SJSA1 (cell line): ENCODE results near the gene RYR3. TPM values are rescaled to one million over a fixed set of nuclear protein-coding genes. Genes with fewer than 3 reads are reported as not detected.

Experiments
- DNase-seq, 2 experiments: peaks; one replicate each; pipeline ENCODE4 v3.0.0-alpha.2; 2015 to 2020; ENCODE audit warnings: low spot score in 2 of 2, low read depth in 1 of 2
- H3K27ac ChIP-seq: fragments of 250-450 bp; sonication (Bioruptor Pico); 2 replicates; pipeline ENCODE4 v1.5.1; 2020; ENCODE audit warnings: mild to moderate bottlenecking, moderate library complexity
- H3K27me3 ChIP-seq: fragments of 250-450 bp; sonication (Bioruptor Pico); replicated peaks from 2 replicates; pipeline ENCODE4 v1.5.1; 2020; ENCODE audit warnings: mild to moderate bottlenecking, moderate library complexity
- H3K36me3 ChIP-seq: fragments of 250-450 bp; sonication (Bioruptor Pico); 2 replicates; pipeline ENCODE4 v1.5.1; 2020; ENCODE audit warnings: mild to moderate bottlenecking
- H3K4me1 ChIP-seq: fragments of 250-450 bp; sonication (Bioruptor Pico); replicated peaks from 2 replicates; pipeline ENCODE4 v1.6.1; 2021; ENCODE audit warnings: mild to moderate bottlenecking
- H3K4me3 ChIP-seq: fragments of 250-450 bp; sonication (Bioruptor Pico); 2 replicates; pipeline ENCODE4 v1.5.1; 2020; ENCODE audit warnings: mild to moderate bottlenecking
- H3K9me3 ChIP-seq: fragments of 250-450 bp; sonication (Bioruptor Pico); replicated peaks from 2 replicates; pipeline ENCODE4 v1.5.1; 2020; ENCODE audit warnings: mild to moderate bottlenecking
- total RNA-seq: library from RNA; depleted of rRNA; stranded (reverse); fragments of >200 nt; shearing (Covaris generic); gene quantifications from 2 replicates; pipeline ENCODE4 v1.2.3, GENCODE V29; 2014

Gene RYR3
- total RNA-seq, 1 experiment from 2014 or later, result 10.3 TPM

- no peaks in the 10 kb centered on the region for H3K9me3 ChIP-seq
- H3K27ac ChIP-seq, result no peak overlapping the region
- no peak for DNase-seq
- H3K4me1 ChIP-seq, result no peaks in the 10 kb centered on the region
- no peaks in the 10 kb centered on the region for H3K36me3 ChIP-seq
- H3K4me3 ChIP-seq, result no peak overlapping the region
- H3K27me3 ChIP-seq, result no peaks in the 10 kb centered on the region; the same call in 1 of the 2 replicates
Observed at GRCh38 chr15:33451385-33451784, 140.6 kb downstream of the RYR3 start.

- Histone ChIP-seq H3K36me3 (no peaks in the 10 kb centered on the region), H3K4me3 (no peak overlapping the region), H3K27me3 (no peaks in the 10 kb centered on the region; the same call in 1 of the 2 replicates), H3K4me1 (no peaks in the 10 kb centered on the region), H3K27ac (no peak overlapping the region), H3K9me3 (no peaks in the 10 kb centered on the region)
- DNase-seq, result no peak
Observed at GRCh38 chr15:33453761-33454160, 143.0 kb downstream of the RYR3 start.

- Histone ChIP-seq H3K27ac (no peak overlapping the region), H3K36me3 (no peaks in the 10 kb centered on the region), H3K4me1 (no peaks in the 10 kb centered on the region), H3K4me3 (no peak overlapping the region), H3K27me3 (no peaks in the 10 kb centered on the region; the same call in 1 of the 2 replicates), H3K9me3 (no peaks in the 10 kb centered on the region)
- no peak for DNase-seq
Observed at GRCh38 chr15:33454346-33454745, 143.6 kb downstream of the RYR3 start.

- DNase-seq, result no peak
- Histone ChIP-seq H3K27me3 (no peaks in the 10 kb centered on the region; the same call in 1 of the 2 replicates), H3K27ac (no peak overlapping the region), H3K36me3 (no peaks in the 10 kb centered on the region), H3K9me3 (no peaks in the 10 kb centered on the region), H3K4me3 (no peak overlapping the region), H3K4me1 (no peaks in the 10 kb centered on the region)
Observed at GRCh38 chr15:33454996-33455395, 144.2 kb downstream of the RYR3 start.

GRCh38 chr15:33458421-33458820 lies 147.7 kb downstream of the RYR3 start:
- Histone ChIP-seq H3K27ac (no peak overlapping the region), H3K27me3 (peaks cover 6% of the 10 kb centered on the region; the same call in 1 of the 2 replicates), H3K4me3 (no peak overlapping the region)

GRCh38 chr15:33460166-33460805 lies 149.5 kb downstream of the RYR3 start:
- Histone ChIP-seq H3K4me1 (no peaks in the 10 kb centered on the region), H3K27ac (no peak overlapping the region), H3K36me3 (no peaks in the 10 kb centered on the region), H3K4me3 (no peak overlapping the region), H3K27me3 (peaks cover 6% of the 10 kb centered on the region; the same call in 1 of the 2 replicates), H3K9me3 (no peaks in the 10 kb centered on the region)
- no peak for DNase-seq

More at GRCh38 chr15:33458421-33458820, 147.7 kb downstream of the RYR3 start:
- Histone ChIP-seq H3K4me1 (no peaks in the 10 kb centered on the region), H3K9me3 (no peaks in the 10 kb centered on the region), H3K36me3 (no peaks in the 10 kb centered on the region)
- DNase-seq, result no peak

- DNase-seq, result no peak
- Histone ChIP-seq H3K4me1 (no peaks in the 10 kb centered on the region), H3K27ac (no peak overlapping the region), H3K36me3 (no peaks in the 10 kb centered on the region), H3K9me3 (no peaks in the 10 kb centered on the region), H3K27me3 (peaks cover 6% of the 10 kb centered on the region; the same call in 1 of the 2 replicates), H3K4me3 (no peak overlapping the region)
Observed at GRCh38 chr15:33461671-33462070, 150.9 kb downstream of the RYR3 start.

- H3K4me3 ChIP-seq, result no peak overlapping the region
- DNase-seq, result no peak
- no peaks in the 10 kb centered on the region for H3K36me3 ChIP-seq
- no peak overlapping the region for H3K27ac ChIP-seq
- H3K9me3 ChIP-seq, result no peaks in the 10 kb centered on the region
- no peaks in the 10 kb centered on the region for H3K4me1 ChIP-seq
- H3K27me3 ChIP-seq, result no peaks in the 10 kb centered on the region
Observed at GRCh38 chr15:33467146-33467815, 156.5 kb downstream of the RYR3 start.

GRCh38 chr15:33467816-33468163 lies 157.0 kb downstream of the RYR3 start:
- Histone ChIP-seq H3K27me3 (no peaks in the 10 kb centered on the region), H3K4me1 (no peaks in the 10 kb centered on the region), H3K36me3 (no peaks in the 10 kb centered on the region), H3K4me3 (no peak overlapping the region), H3K27ac (no peak overlapping the region), H3K9me3 (no peaks in the 10 kb centered on the region)
- DNase-seq, result no peak

- Histone ChIP-seq H3K4me3 (no peak overlapping the region), H3K9me3 (no peaks in the 10 kb centered on the region), H3K36me3 (no peaks in the 10 kb centered on the region), H3K27ac (no peak overlapping the region), H3K27me3 (no peaks in the 10 kb centered on the region), H3K4me1 (no peaks in the 10 kb centered on the region)
- no peak for DNase-seq
Observed at GRCh38 chr15:33468740-33469139, 158.0 kb downstream of the RYR3 start.

GRCh38 chr15:33473005-33473404 lies 162.2 kb downstream of the RYR3 start:
- no peak for DNase-seq
- Histone ChIP-seq H3K27me3 (no peaks in the 10 kb centered on the region), H3K4me3 (no peak overlapping the region), H3K27ac (no peak overlapping the region), H3K4me1 (no peaks in the 10 kb centered on the region), H3K36me3 (no peaks in the 10 kb centered on the region), H3K9me3 (no peaks in the 10 kb centered on the region)

GRCh38 chr15:33473714-33474113 lies 162.9 kb downstream of the RYR3 start:
- no peaks in the 10 kb centered on the region for H3K9me3 ChIP-seq
- no peak overlapping the region for H3K4me3 ChIP-seq
- H3K27me3 ChIP-seq, result no peaks in the 10 kb centered on the region
- no peaks in the 10 kb centered on the region for H3K4me1 ChIP-seq
- H3K27ac ChIP-seq, result no peak overlapping the region
- no peak for DNase-seq
- H3K36me3 ChIP-seq, result no peaks in the 10 kb centered on the region

- Histone ChIP-seq H3K9me3 (no peaks in the 10 kb centered on the region), H3K4me1 (no peaks in the 10 kb centered on the region), H3K27ac (no peak overlapping the region), H3K4me3 (no peak overlapping the region), H3K27me3 (no peaks in the 10 kb centered on the region), H3K36me3 (no peaks in the 10 kb centered on the region)
- no peak for DNase-seq
Observed at GRCh38 chr15:33476076-33476475, 165.3 kb downstream of the RYR3 start.

GRCh38 chr15:33476908-33477307 lies 166.1 kb downstream of the RYR3 start:
- Histone ChIP-seq H3K9me3 (no peaks in the 10 kb centered on the region), H3K36me3 (no peaks in the 10 kb centered on the region), H3K4me3 (no peak overlapping the region), H3K27ac (no peak overlapping the region), H3K4me1 (no peaks in the 10 kb centered on the region), H3K27me3 (no peaks in the 10 kb centered on the region)
- DNase-seq, result no peak
